Natural killer cell (primary cell): ENCODE measurements around the gene HSPA1A. TPM values are rescaled to one million over a fixed set of nuclear protein-coding genes. Genes with fewer than 3 reads are reported as not detected.
A peak's percentile ranks its signal among the peaks of the same experiment; 100 is the strongest.
"Not testable (repeated sequence)": the region's sequence is repeated elsewhere in the genome, so short reads cannot be mapped to it uniquely, and the experiment has no call there.

ENCODE experiments used
- ATAC-seq, 3 donors: fragments of 150-1000 bp in 2 of 3; fragments of 200-7000 bp in 1 of 3; cut with Tn5 transposase; 1 replicate in 1 of 3; 2 replicates in 2 of 3; pipeline ENCODE4 v1.10.0; 2021; ENCODE audit warnings: mild to moderate bottlenecking in 2 of 3, moderate library complexity in 2 of 3
- DNase-seq, 2 donors: peaks; one replicate each; pipeline versions ENCODE4 v3.0.0 to v3.0.0-alpha.2; 2013 to 2021; ENCODE audit warnings: mixed read lengths in 1 of 2
- H3K27ac ChIP-seq: one replicate; pipeline ENCODE4 v1.5.1; 2013; ENCODE audit warnings: mild to moderate bottlenecking, low read length
- H3K27me3 ChIP-seq: one replicate; pipeline ENCODE4 v1.6.1; 2013; ENCODE audit warnings: low read length; ENCODE audit not compliant: control insufficient read depth, insufficient read depth
- H3K36me3 ChIP-seq: one replicate; pipeline ENCODE4 v1.6.1; 2013; ENCODE audit warnings: low read length; ENCODE audit not compliant: control insufficient read depth, insufficient read depth
- H3K4me1 ChIP-seq: one replicate; pipeline ENCODE4 v1.6.1; 2013; ENCODE audit warnings: low read length; ENCODE audit not compliant: control insufficient read depth, insufficient read depth
- H3K4me3 ChIP-seq: one replicate; pipeline ENCODE4 v1.5.1; 2013; ENCODE audit warnings: low read length
- H3K9me3 ChIP-seq: one replicate; pipeline ENCODE4 v1.6.1; 2013; ENCODE audit warnings: low read length; ENCODE audit not compliant: control insufficient read depth, insufficient read depth
- H3K27ac Mint-ChIP-seq, 2 donors: one replicate each; pipeline ENCODE4 v1.8.0; 2022; ENCODE audit warnings: mild to moderate bottlenecking in 2 of 2, mixed read lengths in 2 of 2, moderate library complexity in 1 of 2
- H3K27me3 Mint-ChIP-seq, 2 donors: one replicate each; pipeline ENCODE4 v1.8.0; 2022; ENCODE audit warnings: low read depth in 2 of 2, mixed read lengths in 2 of 2
- H3K36me3 Mint-ChIP-seq: one replicate; pipeline ENCODE4 v1.8.0; 2022; ENCODE audit warnings: mixed read lengths
- H3K4me1 Mint-ChIP-seq, 2 donors: one replicate each; pipeline ENCODE4 v1.8.0; 2022; ENCODE audit warnings: mixed read lengths in 2 of 2
- H3K4me3 Mint-ChIP-seq: one replicate; pipeline ENCODE4 v1.8.0; 2022; ENCODE audit warnings: mild to moderate bottlenecking, moderate library complexity, mixed read lengths
- H3K9me3 Mint-ChIP-seq, 2 donors: one replicate each; pipeline ENCODE4 v1.8.0; 2022; ENCODE audit warnings: mixed read lengths in 2 of 2
- WGBS: methylation state at CpG from one replicate; pipeline ENCODE4 v1.1.7; 2013; ENCODE audit warnings: missing lambda C conversion rate; ENCODE audit not compliant: insufficient coverage; 5-methylcytosine and 5-hydroxymethylcytosine counted together
- intact Hi-C: fragments of 100-400 bp; cut with micrococcal nuclease; formaldehyde crosslinking; loops from one replicate; pipeline ENCODE4 v1.14.2; 2022
- total RNA-seq, 4 donors: library from RNA; stranded (reverse); fragments of 120-200 nt in 1 of 4; gene quantifications; one replicate each; pipeline versions ENCODE4 v1.2.3 to v1.2.4, GENCODE V29; 2013 to 2022
- TF ChIP-seq, protein P1 (sequence below): fragments of 200-600 bp; IDR thresholded peaks from one replicate; pipeline ENCODE4 v1.8.0; 2022; ENCODE audit warnings: antibody characterized with exemption

The HSPA1A gene
- total RNA-seq, 3 donors from 2014 or later (not counting 1 experiment from before 2014, with no cell fraction given), result 24.4 to 34.6 (median 34.5) TPM

GRCh38 chr6:31813465-31813849, 1.9 kb upstream of the HSPA1A start:
- no peak for ATAC-seq
- H3K36me3 Mint-ChIP-seq, result no peaks in the 10 kb centered on the region
- Histone ChIP-seq H3K36me3 (peaks cover 6% of the 10 kb centered on the region), H3K27me3 (no peaks in the 10 kb centered on the region), H3K4me3 (no peak overlapping the region), H3K4me1 (peaks cover 18% of the 10 kb centered on the region), H3K9me3 (no peaks in the 10 kb centered on the region), H3K27ac (no peak overlapping the region)
- H3K4me1 Mint-ChIP-seq, result peaks cover 19 to 24% of the 10 kb centered on the region in 2 donors
- WGBS, result 98% methylated on average over 7 of the region's 7 CpGs
- peak overlapping the region; percentile 90 for H3K4me3 Mint-ChIP-seq
- H3K9me3 Mint-ChIP-seq, result no peaks in the 10 kb centered on the region
- DNase-seq, result no peak
- TF ChIP-seq, protein P1, sequence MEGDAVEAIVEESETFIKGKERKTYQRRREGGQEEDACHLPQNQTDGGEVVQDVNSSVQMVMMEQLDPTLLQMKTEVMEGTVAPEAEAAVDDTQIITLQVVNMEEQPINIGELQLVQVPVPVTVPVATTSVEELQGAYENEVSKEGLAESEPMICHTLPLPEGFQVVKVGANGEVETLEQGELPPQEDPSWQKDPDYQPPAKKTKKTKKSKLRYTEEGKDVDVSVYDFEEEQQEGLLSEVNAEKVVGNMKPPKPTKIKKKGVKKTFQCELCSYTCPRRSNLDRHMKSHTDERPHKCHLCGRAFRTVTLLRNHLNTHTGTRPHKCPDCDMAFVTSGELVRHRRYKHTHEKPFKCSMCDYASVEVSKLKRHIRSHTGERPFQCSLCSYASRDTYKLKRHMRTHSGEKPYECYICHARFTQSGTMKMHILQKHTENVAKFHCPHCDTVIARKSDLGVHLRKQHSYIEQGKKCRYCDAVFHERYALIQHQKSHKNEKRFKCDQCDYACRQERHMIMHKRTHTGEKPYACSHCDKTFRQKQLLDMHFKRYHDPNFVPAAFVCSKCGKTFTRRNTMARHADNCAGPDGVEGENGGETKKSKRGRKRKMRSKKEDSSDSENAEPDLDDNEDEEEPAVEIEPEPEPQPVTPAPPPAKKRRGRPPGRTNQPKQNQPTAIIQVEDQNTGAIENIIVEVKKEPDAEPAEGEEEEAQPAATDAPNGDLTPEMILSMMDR, result no peak
- H3K27me3 Mint-ChIP-seq, result no peaks in the 10 kb centered on the region
- H3K27ac Mint-ChIP-seq, result peak overlapping the region; percentile 85 to 91
- intact Hi-C loops, result no loop called here

GRCh38 chr6:31814677-31815024, 692 bp upstream of the HSPA1A start:
- no peaks in the 10 kb centered on the region for H3K27me3 ChIP-seq
- peak; percentile 49 to 63 (median 60) for ATAC-seq
- Mint-ChIP-seq H3K27me3 (no peaks in the 10 kb centered on the region), H3K9me3 (no peaks in the 10 kb centered on the region), H3K36me3 (no peaks in the 10 kb centered on the region), H3K4me1 (peaks cover 21 to 24% of the 10 kb centered on the region in 2 donors), H3K4me3 (peak overlapping the region; percentile 90), H3K27ac (peak overlapping the region; percentile 85 to 91)
- peaks cover 25% of the 10 kb centered on the region for H3K4me1 ChIP-seq
- H3K36me3 ChIP-seq, result peaks cover 6% of the 10 kb centered on the region
- DNase-seq, result peak in 1 of 2 donors; percentile 86
- intact Hi-C loops, result no loop called here
- TF ChIP-seq, protein P1, result no peak
- peak overlapping the region; percentile 61 for H3K27ac ChIP-seq
- H3K4me3 ChIP-seq, result peak overlapping the region; percentile 57
- no peaks in the 10 kb centered on the region for H3K9me3 ChIP-seq
- WGBS, result under 1% methylated on average over 13 of the region's 13 CpGs

DNA sequence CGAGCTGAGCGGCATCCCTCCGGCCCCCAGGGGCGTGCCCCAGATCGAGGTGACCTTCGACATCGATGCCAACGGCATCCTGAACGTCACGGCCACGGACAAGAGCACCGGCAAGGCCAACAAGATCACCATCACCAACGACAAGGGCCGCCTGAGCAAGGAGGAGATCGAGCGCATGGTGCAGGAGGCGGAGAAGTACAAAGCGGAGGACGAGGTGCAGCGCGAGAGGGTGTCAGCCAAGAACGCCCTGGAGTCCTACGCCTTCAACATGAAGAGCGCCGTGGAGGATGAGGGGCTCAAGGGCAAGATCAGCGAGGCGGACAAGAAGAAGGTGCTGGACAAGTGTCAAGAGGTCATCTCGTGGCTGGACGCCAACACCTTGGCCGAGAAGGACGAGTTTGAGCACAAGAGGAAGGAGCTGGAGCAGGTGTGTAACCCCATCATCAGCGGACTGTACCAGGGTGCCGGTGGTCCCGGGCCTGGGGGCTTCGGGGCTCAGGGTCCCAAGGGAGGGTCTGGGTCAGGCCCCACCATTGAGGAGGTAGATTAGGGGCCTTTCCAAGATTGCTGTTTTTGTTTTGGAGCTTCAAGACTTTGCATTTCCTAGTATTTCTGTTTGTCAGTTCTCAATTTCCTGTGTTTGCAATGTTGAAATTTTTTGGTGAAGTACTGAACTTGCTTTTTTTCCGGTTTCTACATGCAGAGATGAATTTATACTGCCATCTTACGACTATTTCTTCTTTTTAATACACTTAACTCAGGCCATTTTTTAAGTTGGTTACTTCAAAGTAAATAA, 2.0 kb downstream of the HSPA1A start:
- H3K36me3 ChIP-seq, H3K9me3 ChIP-seq, H3K36me3 Mint-ChIP-seq, H3K27me3 Mint-ChIP-seq, H3K27me3 ChIP-seq, intact Hi-C loops, H3K9me3 Mint-ChIP-seq: not testable (repeated sequence)
- Mint-ChIP-seq H3K27ac (peak overlapping the region; percentile 85 to 88), H3K4me3 (peak overlapping the region; percentile 92), H3K4me1 (peaks cover 37 to 38% of the 10 kb centered on the region in 2 donors)
- ATAC-seq (peak; percentile 16 to 39 (median 35)), DNase-seq (peak in 1 of 2 donors; percentile 69)
- Histone ChIP-seq H3K4me3 (peak overlapping the region; percentile 58), H3K4me1 (peaks cover 36% of the 10 kb centered on the region), H3K27ac (peak overlapping the region; percentile 75)
- 10% methylated on average over 13 of the region's 37 CpGs for WGBS

DNA sequence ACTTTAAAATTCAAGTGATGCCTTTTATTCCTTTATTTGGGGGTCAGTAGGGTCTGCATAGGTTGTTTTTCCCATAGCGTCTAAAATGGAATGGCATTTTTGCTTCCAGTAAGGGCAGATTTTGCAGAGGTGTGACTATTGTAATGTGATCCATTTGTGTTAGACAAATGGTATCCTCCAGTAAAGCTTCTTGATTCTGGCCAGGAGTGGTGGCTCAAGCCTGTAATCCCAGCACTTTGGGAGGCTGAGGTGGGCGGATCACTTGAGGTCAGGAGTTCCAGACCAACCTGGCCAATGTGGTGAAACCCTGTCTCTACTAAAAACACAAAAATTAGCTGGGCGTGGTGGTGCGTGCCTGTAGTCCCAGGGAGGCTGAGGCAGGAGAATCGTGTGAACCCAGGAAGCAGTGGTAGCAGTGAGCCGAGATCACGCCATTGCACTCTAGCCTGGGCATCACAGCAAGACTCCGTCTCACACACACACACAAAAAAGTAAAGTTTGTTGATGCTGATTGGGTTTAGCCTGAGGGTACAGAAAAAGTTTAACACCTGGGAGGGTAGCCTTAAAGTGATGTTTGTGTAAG, 2.7 kb downstream of the HSPA1A start:
- 34% methylated on average over 5 of the region's 8 CpGs for WGBS
- H3K4me1 ChIP-seq, result peaks cover 42% of the 10 kb centered on the region

More for the DNA sequence above, 2.7 kb downstream of the HSPA1A start:
- peak overlapping the region; percentile 75 for H3K27ac ChIP-seq
- H3K4me3 Mint-ChIP-seq, result peak overlapping the region; percentile 92
- peak overlapping the region; percentile 58 for H3K4me3 ChIP-seq
- H3K36me3 ChIP-seq, H3K9me3 Mint-ChIP-seq, H3K36me3 Mint-ChIP-seq, intact Hi-C loops, H3K9me3 ChIP-seq, H3K27me3 ChIP-seq, ATAC-seq, H3K27me3 Mint-ChIP-seq: not testable (repeated sequence)
- DNase-seq, result peak in 1 of 2 donors; percentile 36
- H3K4me1 Mint-ChIP-seq, result peaks cover 38 to 41% of the 10 kb centered on the region in 2 donors
- peak overlapping the region; percentile 85 to 88 for H3K27ac Mint-ChIP-seq
